Suprapubic skin (tissue), 3 donors: ENCODE data around the gene IGFBP6.

Experiments used
- POLR2A ChIP-seq, 2 donors: fragments of 450-650 bp; IDR thresholded peaks; one replicate each; pipeline ENCODE4 v1.6.1; 2017; ENCODE audit warnings: antibody characterized with exemption in 2 of 2, mild to moderate bottlenecking in 2 of 2, moderate library complexity in 2 of 2
- TF ChIP-seq, protein P1 (sequence below), 2 donors: fragments of 200-600 bp in 1 of 2; fragments of 450-650 bp in 1 of 2; sonication (generic) in 1 of 2; IDR thresholded peaks; one replicate each; pipeline ENCODE4 v1.5.1; 2016 to 2019; ENCODE audit warnings: antibody characterized with exemption in 2 of 2, mild to moderate bottlenecking in 1 of 2, moderate library complexity in 1 of 2

DNA sequence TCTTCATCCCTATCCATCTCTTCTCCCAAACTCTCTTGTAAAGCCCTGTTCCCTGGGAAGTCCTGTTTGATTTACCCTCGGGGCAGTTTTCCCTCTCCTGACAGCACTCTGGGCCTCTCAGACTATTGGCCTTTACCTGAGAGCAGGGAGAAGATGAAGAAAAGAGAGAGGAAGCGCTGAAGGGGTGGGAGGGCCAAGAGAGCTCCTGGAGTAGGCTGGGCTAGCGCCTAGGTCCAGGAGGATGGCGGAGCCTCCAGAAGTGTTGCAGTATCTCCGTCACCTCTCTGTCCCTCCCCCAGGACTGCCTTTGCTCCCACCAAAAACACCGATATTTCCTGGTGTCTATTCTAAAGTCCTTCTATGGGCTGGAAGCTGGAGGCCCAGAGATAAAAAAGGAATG, 5.7 kb upstream of the IGFBP6 start:
- TF ChIP-seq, protein P1, sequence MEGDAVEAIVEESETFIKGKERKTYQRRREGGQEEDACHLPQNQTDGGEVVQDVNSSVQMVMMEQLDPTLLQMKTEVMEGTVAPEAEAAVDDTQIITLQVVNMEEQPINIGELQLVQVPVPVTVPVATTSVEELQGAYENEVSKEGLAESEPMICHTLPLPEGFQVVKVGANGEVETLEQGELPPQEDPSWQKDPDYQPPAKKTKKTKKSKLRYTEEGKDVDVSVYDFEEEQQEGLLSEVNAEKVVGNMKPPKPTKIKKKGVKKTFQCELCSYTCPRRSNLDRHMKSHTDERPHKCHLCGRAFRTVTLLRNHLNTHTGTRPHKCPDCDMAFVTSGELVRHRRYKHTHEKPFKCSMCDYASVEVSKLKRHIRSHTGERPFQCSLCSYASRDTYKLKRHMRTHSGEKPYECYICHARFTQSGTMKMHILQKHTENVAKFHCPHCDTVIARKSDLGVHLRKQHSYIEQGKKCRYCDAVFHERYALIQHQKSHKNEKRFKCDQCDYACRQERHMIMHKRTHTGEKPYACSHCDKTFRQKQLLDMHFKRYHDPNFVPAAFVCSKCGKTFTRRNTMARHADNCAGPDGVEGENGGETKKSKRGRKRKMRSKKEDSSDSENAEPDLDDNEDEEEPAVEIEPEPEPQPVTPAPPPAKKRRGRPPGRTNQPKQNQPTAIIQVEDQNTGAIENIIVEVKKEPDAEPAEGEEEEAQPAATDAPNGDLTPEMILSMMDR (IDR thresholded peaks at IDR 0.05): no peak
- TF ChIP-seq POLR2A (IDR thresholded peaks at IDR 0.05): no peak
